GM23338 (cell line): Measurements from ENCODE around the gene CHMP4B. TPM values are rescaled to one million over a fixed set of nuclear protein-coding genes. Genes with fewer than 3 reads are reported as not detected.
A peak's percentile ranks its signal among the peaks of the same experiment; 100 is the strongest.

ENCODE experiments used
- ATAC-seq: fragments of 200-7000 bp; cut with Tn5 transposase; 3 replicates; pipeline ENCODE4 v1.9.1; 2020
- DNase-seq: peaks from one replicate; pipeline ENCODE4 v3.0.0-alpha.2; 2015; ENCODE audit warnings: low spot score
- H2AFZ ChIP-seq: fragments of 200-600 bp; sonication (generic); 2 replicates; pipeline ENCODE4 v1.8.0; 2016; ENCODE audit warnings: antibody characterized with exemption, mild to moderate bottlenecking, moderate library complexity
- H3F3A ChIP-seq: fragments of 200-600 bp; sonication (generic); replicated peaks from 2 replicates; pipeline ENCODE4 v1.8.0; 2017; ENCODE audit warnings: antibody characterized with exemption, mixed run types, low read depth
- H3K27ac ChIP-seq: fragments of 200-600 bp; sonication (generic); 2 replicates; pipeline ENCODE4 v1.6.1; 2016; ENCODE audit warnings: low read depth
- H3K27me3 ChIP-seq: fragments of 200-600 bp; sonication (generic); 2 replicates; pipeline ENCODE4 v1.8.0; 2016; ENCODE audit warnings: mild to moderate bottlenecking, mixed run types, moderate library complexity; ENCODE audit not compliant: insufficient read depth
- H3K36me3 ChIP-seq: fragments of 200-600 bp; sonication (generic); 2 replicates; pipeline ENCODE4 v1.8.0; 2016; ENCODE audit warnings: mild to moderate bottlenecking; ENCODE audit not compliant: insufficient read depth
- H3K4me1 ChIP-seq: fragments of 200-600 bp; sonication (generic); 2 replicates; pipeline ENCODE4 v1.8.0; 2016; ENCODE audit warnings: mild to moderate bottlenecking, moderate library complexity; ENCODE audit not compliant: insufficient read depth
- H3K4me2 ChIP-seq: fragments of 200-600 bp; sonication (generic); 2 replicates; pipeline ENCODE4 v1.7.1; 2017; ENCODE audit warnings: mixed run types
- H3K4me3 ChIP-seq: fragments of 200-600 bp; sonication (generic); 2 replicates; pipeline ENCODE4 v1.6.1; 2016; ENCODE audit warnings: mixed run types
- H3K79me2 ChIP-seq: fragments of 200-600 bp; sonication (generic); replicated peaks from 2 replicates; pipeline ENCODE4 v1.8.0; 2017; ENCODE audit warnings: mild to moderate bottlenecking; ENCODE audit not compliant: insufficient read depth
- H3K9me2 ChIP-seq: fragments of 200-600 bp; sonication (generic); 2 replicates; pipeline ENCODE4 v1.8.0; 2017; ENCODE audit not compliant: insufficient read depth
- H4K20me1 ChIP-seq: fragments of 200-600 bp; sonication (generic); replicated peaks from 2 replicates; pipeline ENCODE4 v1.8.0; 2017; ENCODE audit warnings: mild to moderate bottlenecking; ENCODE audit not compliant: insufficient read depth
- H3K27ac Mint-ChIP-seq: 2 replicates; pipeline ENCODE4 v1.8.0; 2020; ENCODE audit warnings: inconsistent platforms, mild to moderate bottlenecking, moderate library complexity, mixed read lengths
- H3K27me3 Mint-ChIP-seq: 3 replicates; pipeline ENCODE4 v1.8.0; 2022; ENCODE audit warnings: low read depth, mild to moderate bottlenecking, moderate library complexity, mixed read lengths, inconsistent platforms; ENCODE audit not compliant: insufficient read depth, poor library complexity
- H3K36me3 Mint-ChIP-seq: 3 replicates; pipeline ENCODE4 v1.8.0; 2021; ENCODE audit warnings: low read depth, mild to moderate bottlenecking, inconsistent platforms, moderate library complexity, mixed read lengths
- H3K4me1 Mint-ChIP-seq: 3 replicates; pipeline ENCODE4 v1.8.0; 2020; ENCODE audit warnings: mild to moderate bottlenecking, inconsistent platforms, mixed read lengths
- H3K4me3 Mint-ChIP-seq: 3 replicates; pipeline ENCODE4 v1.8.0; 2021; ENCODE audit warnings: moderate library complexity, mild to moderate bottlenecking, inconsistent platforms, mixed read lengths
- H3K9me3 Mint-ChIP-seq: 3 replicates; pipeline ENCODE4 v1.8.0; 2020; ENCODE audit warnings: moderate library complexity, mild to moderate bottlenecking, inconsistent platforms, mixed read lengths
- CREB1 ChIP-seq: fragments of 250-450 bp; sonication (Bioruptor Pico); IDR thresholded peaks from 2 replicates; pipeline ENCODE4 v1.5.0; 2020; ENCODE audit warnings: low read depth, mild to moderate bottlenecking, moderate library complexity
- JUNB ChIP-seq: IDR thresholded peaks from one replicate; pipeline ENCODE4 v1.6.1; 2016; ENCODE audit warnings: antibody characterized with exemption; ENCODE audit not compliant: unreplicated experiment
- NANOG ChIP-seq: IDR thresholded peaks from 2 replicates; pipeline ENCODE4 v1.6.1; 2016; ENCODE audit warnings: antibody characterized with exemption, borderline replicate concordance
- POLR2AphosphoS5 ChIP-seq: IDR thresholded peaks from 2 replicates; pipeline ENCODE4 v1.6.1; 2016; ENCODE audit warnings: antibody characterized with exemption, low read depth
- STAT1 ChIP-seq: IDR thresholded peaks from one replicate; pipeline ENCODE4 v1.6.1; 2016; ENCODE audit warnings: antibody characterized with exemption; ENCODE audit not compliant: unreplicated experiment
- ZNF114 ChIP-seq: fragments of 250-450 bp; sonication (Bioruptor Pico); IDR thresholded peaks from 2 replicates; pipeline ENCODE4 v1.5.0; 2020; ENCODE audit warnings: mild to moderate bottlenecking, moderate library complexity
- ZNF331 ChIP-seq: fragments of 250-450 bp; sonication (Bioruptor Pico); IDR thresholded peaks from 2 replicates; pipeline ENCODE4 v1.5.0; 2020; ENCODE audit warnings: low read depth, mild to moderate bottlenecking, moderate library complexity
- polyA plus RNA-seq: library from polyadenylated mRNA; unstranded; fragments of >200 nt; fragmentation: Nextera tagmentation; extraction: Ambion mirVana; gene quantifications from 2 replicates; pipeline ENCODE4 v1.2.1, GENCODE V29; 2016
- total RNA-seq: library from RNA; depleted of rRNA; stranded (reverse); fragments of >200 nt; shearing (Covaris generic); gene quantifications from 2 replicates; pipeline ENCODE4 v1.2.3, GENCODE V29; 2014
- TF ChIP-seq, protein P1 (sequence below): fragments of 250-450 bp; sonication (Bioruptor Pico); IDR thresholded peaks from 2 replicates; pipeline ENCODE4 v1.5.0; 2020; ENCODE audit warnings: mild to moderate bottlenecking, moderate library complexity
- TF ChIP-seq, protein P2 (sequence below): IDR thresholded peaks from one replicate; pipeline ENCODE4 v1.6.1; 2018; ENCODE audit warnings: antibody characterized with exemption; ENCODE audit not compliant: unreplicated experiment
- TF ChIP-seq, protein P3 (sequence below): IDR thresholded peaks from 2 replicates; pipeline ENCODE4 v1.6.1; 2016; ENCODE audit warnings: antibody characterized with exemption

CHMP4B gene
- total and polyA plus RNA-seq, 2 experiments from 2014 or later: 14.5 to 49.3 TPM

DNA sequence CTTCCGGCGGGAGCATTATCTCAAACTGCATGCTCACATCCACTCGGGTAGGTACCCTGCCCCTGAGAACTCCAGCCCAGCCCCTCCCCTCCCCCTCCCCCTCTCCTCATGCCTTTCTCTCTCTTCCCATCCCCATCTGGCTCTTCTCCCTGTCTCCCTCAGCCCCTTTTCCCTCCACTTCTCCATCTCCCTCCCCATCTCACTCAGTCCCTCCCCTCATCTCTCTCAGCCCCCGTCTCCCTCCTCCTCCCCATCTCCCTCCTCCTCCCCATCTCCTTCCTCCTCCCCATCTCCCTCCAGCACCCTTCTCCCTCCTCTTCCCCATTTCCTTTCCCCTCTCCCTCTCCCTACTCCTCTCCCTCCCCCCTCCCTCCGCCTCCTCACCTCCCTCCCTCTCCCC is 27.3 kb upstream of the CHMP4B start (continued):
- TF ChIP-seq, protein P1, sequence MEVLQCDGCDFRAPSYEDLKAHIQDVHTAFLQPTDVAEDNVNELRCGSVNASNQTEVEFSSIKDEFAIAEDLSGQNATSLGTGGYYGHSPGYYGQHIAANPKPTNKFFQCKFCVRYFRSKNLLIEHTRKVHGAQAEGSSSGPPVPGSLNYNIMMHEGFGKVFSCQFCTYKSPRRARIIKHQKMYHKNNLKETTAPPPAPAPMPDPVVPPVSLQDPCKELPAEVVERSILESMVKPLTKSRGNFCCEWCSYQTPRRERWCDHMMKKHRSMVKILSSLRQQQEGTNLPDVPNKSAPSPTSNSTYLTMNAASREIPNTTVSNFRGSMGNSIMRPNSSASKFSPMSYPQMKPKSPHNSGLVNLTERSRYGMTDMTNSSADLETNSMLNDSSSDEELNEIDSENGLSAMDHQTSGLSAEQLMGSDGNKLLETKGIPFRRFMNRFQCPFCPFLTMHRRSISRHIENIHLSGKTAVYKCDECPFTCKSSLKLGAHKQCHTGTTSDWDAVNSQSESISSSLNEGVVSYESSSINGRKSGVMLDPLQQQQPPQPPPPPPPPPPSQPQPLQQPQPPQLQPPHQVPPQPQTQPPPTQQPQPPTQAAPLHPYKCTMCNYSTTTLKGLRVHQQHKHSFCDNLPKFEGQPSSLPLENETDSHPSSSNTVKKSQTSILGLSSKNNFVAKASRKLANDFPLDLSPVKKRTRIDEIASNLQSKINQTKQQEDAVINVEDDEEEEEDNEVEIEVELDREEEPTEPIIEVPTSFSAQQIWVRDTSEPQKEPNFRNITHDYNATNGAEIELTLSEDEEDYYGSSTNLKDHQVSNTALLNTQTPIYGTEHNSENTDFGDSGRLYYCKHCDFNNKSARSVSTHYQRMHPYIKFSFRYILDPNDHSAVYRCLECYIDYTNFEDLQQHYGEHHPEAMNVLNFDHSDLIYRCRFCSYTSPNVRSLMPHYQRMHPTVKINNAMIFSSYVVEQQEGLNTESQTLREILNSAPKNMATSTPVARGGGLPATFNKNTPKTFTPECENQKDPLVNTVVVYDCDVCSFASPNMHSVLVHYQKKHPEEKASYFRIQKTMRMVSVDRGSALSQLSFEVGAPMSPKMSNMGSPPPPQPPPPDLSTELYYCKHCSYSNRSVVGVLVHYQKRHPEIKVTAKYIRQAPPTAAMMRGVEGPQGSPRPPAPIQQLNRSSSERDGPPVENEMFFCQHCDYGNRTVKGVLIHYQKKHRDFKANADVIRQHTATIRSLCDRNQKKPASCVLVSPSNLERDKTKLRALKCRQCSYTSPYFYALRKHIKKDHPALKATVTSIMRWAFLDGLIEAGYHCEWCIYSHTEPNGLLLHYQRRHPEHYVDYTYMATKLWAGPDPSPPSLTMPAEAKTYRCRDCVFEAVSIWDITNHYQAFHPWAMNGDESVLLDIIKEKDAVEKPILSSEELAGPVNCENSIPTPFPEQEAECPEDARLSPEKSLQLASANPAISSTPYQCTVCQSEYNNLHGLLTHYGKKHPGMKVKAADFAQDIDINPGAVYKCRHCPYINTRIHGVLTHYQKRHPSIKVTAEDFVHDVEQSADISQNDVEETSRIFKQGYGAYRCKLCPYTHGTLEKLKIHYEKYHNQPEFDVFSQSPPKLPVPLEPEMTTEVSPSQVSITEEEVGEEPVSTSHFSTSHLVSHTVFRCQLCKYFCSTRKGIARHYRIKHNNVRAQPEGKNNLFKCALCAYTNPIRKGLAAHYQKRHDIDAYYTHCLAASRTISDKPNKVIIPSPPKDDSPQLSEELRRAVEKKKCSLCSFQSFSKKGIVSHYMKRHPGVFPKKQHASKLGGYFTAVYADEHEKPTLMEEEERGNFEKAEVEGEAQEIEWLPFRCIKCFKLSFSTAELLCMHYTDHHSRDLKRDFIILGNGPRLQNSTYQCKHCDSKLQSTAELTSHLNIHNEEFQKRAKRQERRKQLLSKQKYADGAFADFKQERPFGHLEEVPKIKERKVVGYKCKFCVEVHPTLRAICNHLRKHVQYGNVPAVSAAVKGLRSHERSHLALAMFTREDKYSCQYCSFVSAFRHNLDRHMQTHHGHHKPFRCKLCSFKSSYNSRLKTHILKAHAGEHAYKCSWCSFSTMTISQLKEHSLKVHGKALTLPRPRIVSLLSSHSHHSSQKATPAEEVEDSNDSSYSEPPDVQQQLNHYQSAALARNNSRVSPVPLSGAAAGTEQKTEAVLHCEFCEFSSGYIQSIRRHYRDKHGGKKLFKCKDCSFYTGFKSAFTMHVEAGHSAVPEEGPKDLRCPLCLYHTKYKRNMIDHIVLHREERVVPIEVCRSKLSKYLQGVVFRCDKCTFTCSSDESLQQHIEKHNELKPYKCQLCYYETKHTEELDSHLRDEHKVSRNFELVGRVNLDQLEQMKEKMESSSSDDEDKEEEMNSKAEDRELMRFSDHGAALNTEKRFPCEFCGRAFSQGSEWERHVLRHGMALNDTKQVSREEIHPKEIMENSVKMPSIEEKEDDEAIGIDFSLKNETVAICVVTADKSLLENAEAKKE (CRISPR knock-in tag): no peak
- TF ChIP-seq ZNF114 (CRISPR knock-in tag) (no peak), CREB1 (no peak)

DNA sequence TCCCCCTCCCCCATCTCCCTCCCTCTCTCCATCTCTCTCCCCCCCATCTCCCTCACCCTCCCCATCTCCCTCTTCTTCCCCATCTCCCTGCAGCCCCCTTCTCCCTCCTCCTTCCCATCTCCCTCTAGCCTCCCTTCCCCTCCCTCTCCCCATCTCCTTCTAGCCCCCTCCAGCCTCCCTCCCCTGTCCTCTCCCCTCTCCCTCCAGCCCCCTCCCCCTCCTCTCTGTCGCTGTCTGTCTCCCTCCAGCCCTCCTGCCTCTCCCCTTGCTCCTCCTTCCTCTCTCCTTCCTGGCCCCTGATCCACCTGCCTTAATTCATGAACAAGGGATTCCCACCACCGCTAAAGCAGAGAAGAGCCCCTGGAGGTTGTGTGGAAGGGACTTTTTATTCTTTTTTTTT is 26.9 kb upstream of the CHMP4B start:
- Mint-ChIP-seq H3K4me1 (no peaks in the 10 kb centered on the region), H3K4me3 (no peak overlapping the region), H3K27ac (no peak overlapping the region), H3K36me3 (no peaks in the 10 kb centered on the region; the same call in 2 of the 3 replicates), H3K27me3 (peaks cover 11% of the 10 kb centered on the region), H3K9me3 (no peaks in the 10 kb centered on the region)
- H3K79me2 ChIP-seq: no peaks in the 10 kb centered on the region
- no peaks in the 10 kb centered on the region for H3K4me1 ChIP-seq
- no peaks in the 10 kb centered on the region for H4K20me1 ChIP-seq
- H3K9me2 ChIP-seq: no peaks in the 10 kb centered on the region
- H3K4me2 ChIP-seq: no peak overlapping the region
- H3K4me3 ChIP-seq: no peak overlapping the region
- no peaks in the 10 kb centered on the region for H3K36me3 ChIP-seq
- H3F3A ChIP-seq: no peaks in the 10 kb centered on the region
- no peaks in the 10 kb centered on the region for H3K27me3 ChIP-seq
- ATAC-seq (peak; percentile 51; the same call in 2 of the 3 replicates), DNase-seq (peak; percentile 60)
- H3K27ac ChIP-seq: no peak overlapping the region
- no peak overlapping the region for H2AFZ ChIP-seq
- TF ChIP-seq NANOG (no peak), JUNB (no peak), ZNF114 (CRISPR knock-in tag) (no peak), STAT1 (no peak), POLR2AphosphoS5 (no peak), ZNF331 (CRISPR knock-in tag) (no peak)
- TF ChIP-seq, protein P2, sequence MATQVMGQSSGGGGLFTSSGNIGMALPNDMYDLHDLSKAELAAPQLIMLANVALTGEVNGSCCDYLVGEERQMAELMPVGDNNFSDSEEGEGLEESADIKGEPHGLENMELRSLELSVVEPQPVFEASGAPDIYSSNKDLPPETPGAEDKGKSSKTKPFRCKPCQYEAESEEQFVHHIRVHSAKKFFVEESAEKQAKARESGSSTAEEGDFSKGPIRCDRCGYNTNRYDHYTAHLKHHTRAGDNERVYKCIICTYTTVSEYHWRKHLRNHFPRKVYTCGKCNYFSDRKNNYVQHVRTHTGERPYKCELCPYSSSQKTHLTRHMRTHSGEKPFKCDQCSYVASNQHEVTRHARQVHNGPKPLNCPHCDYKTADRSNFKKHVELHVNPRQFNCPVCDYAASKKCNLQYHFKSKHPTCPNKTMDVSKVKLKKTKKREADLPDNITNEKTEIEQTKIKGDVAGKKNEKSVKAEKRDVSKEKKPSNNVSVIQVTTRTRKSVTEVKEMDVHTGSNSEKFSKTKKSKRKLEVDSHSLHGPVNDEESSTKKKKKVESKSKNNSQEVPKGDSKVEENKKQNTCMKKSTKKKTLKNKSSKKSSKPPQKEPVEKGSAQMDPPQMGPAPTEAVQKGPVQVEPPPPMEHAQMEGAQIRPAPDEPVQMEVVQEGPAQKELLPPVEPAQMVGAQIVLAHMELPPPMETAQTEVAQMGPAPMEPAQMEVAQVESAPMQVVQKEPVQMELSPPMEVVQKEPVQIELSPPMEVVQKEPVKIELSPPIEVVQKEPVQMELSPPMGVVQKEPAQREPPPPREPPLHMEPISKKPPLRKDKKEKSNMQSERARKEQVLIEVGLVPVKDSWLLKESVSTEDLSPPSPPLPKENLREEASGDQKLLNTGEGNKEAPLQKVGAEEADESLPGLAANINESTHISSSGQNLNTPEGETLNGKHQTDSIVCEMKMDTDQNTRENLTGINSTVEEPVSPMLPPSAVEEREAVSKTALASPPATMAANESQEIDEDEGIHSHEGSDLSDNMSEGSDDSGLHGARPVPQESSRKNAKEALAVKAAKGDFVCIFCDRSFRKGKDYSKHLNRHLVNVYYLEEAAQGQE: no peak
- TF ChIP-seq, protein P3, sequence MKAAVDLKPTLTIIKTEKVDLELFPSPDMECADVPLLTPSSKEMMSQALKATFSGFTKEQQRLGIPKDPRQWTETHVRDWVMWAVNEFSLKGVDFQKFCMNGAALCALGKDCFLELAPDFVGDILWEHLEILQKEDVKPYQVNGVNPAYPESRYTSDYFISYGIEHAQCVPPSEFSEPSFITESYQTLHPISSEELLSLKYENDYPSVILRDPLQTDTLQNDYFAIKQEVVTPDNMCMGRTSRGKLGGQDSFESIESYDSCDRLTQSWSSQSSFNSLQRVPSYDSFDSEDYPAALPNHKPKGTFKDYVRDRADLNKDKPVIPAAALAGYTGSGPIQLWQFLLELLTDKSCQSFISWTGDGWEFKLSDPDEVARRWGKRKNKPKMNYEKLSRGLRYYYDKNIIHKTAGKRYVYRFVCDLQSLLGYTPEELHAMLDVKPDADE: no peak
